Neural progenitor cell (in vitro differentiated cells): ENCODE results near the gene PREPL. TPM values are rescaled to one million over a fixed set of nuclear protein-coding genes. Genes with fewer than 3 reads are reported as not detected.

Source experiments
- DNase-seq: peaks from one replicate; pipeline ENCODE4 v3.0.0-alpha.2; 2016; ENCODE audit warnings: low spot score
- H2AFZ ChIP-seq: fragments of 200-600 bp; sonication (generic); replicated peaks from 2 replicates; pipeline ENCODE4 v1.6.1; 2016; ENCODE audit warnings: antibody characterized with exemption
- H3F3A ChIP-seq: fragments of 200-600 bp; sonication (generic); 2 replicates; pipeline ENCODE4 v1.6.1; 2016; ENCODE audit warnings: antibody characterized with exemption, low read depth
- H3K27ac ChIP-seq: fragments of 200-600 bp; sonication (generic); 2 replicates; pipeline ENCODE4 v1.5.1; 2016; ENCODE audit warnings: mild to moderate bottlenecking
- H3K27me3 ChIP-seq: fragments of 200-600 bp; sonication (generic); 2 replicates; pipeline ENCODE4 v1.6.1; 2016; ENCODE audit warnings: mild to moderate bottlenecking, moderate library complexity
- H3K36me3 ChIP-seq: fragments of 200-600 bp; sonication (generic); 2 replicates; pipeline ENCODE4 v1.5.1; 2016
- H3K4me1 ChIP-seq: fragments of 200-600 bp; sonication (generic); 2 replicates; pipeline ENCODE4 v1.6.1; 2016; ENCODE audit warnings: mixed run types
- H3K4me2 ChIP-seq: fragments of 200-600 bp; sonication (generic); 2 replicates; pipeline ENCODE4 v1.6.1; 2016
- H3K4me3 ChIP-seq: fragments of 200-600 bp; sonication (generic); 2 replicates; pipeline ENCODE4 v1.5.1; 2016
- H3K79me2 ChIP-seq: fragments of 200-600 bp; sonication (generic); 2 replicates; pipeline ENCODE4 v1.6.1; 2016; ENCODE audit warnings: low read depth
- H3K9ac ChIP-seq: fragments of 200-600 bp; sonication (generic); 2 replicates; pipeline ENCODE4 v1.6.1; 2016
- H3K9me3 ChIP-seq: fragments of 200-600 bp; sonication (generic); 2 replicates; pipeline ENCODE4 v1.5.1; 2016; ENCODE audit warnings: low read depth
- H4K20me1 ChIP-seq: fragments of 200-600 bp; sonication (generic); 2 replicates; pipeline ENCODE4 v1.6.1; 2016; ENCODE audit warnings: low read depth
- H3K27ac Mint-ChIP-seq: 3 replicates; pipeline ENCODE4 v1.8.0; 2021; ENCODE audit warnings: mixed read lengths
- H3K27me3 Mint-ChIP-seq: 2 replicates; pipeline ENCODE4 v1.8.0; 2022; ENCODE audit warnings: low read depth, mild to moderate bottlenecking, inconsistent platforms, moderate library complexity, mixed read lengths; ENCODE audit not compliant: insufficient read depth
- H3K36me3 Mint-ChIP-seq: 3 replicates; pipeline ENCODE4 v1.8.0; 2021; ENCODE audit warnings: mixed read lengths
- H3K4me1 Mint-ChIP-seq: 3 replicates; pipeline ENCODE4 v1.8.0; 2021; ENCODE audit warnings: mixed read lengths
- H3K4me3 Mint-ChIP-seq: 3 replicates; pipeline ENCODE4 v1.8.0; 2021; ENCODE audit warnings: mild to moderate bottlenecking, moderate library complexity, mixed read lengths
- H3K9me3 Mint-ChIP-seq: 3 replicates; pipeline ENCODE4 v1.8.0; 2020; ENCODE audit warnings: mixed read lengths
- EZH2 ChIP-seq: fragments of 200-600 bp; sonication (generic); IDR thresholded peaks from 2 replicates; pipeline ENCODE4 v1.6.1; 2017; ENCODE audit warnings: antibody characterized with exemption, mild to moderate bottlenecking, moderate library complexity
- EZH2phosphoT487 ChIP-seq: fragments of 200-600 bp; sonication (generic); IDR thresholded peaks from 2 replicates; pipeline ENCODE4 v1.6.1; 2017; ENCODE audit warnings: antibody characterized with exemption
- total RNA-seq: library from RNA; depleted of rRNA; stranded (reverse); fragments of >200 nt; gene quantifications from 2 replicates; pipeline ENCODE4 v1.2.3, GENCODE V29; 2015; ENCODE audit warnings: low replicate concordance
- TF ChIP-seq, protein P1 (sequence below): fragments of 200-600 bp; sonication (generic); IDR thresholded peaks from 2 replicates; pipeline ENCODE4 v1.5.1; 2017; ENCODE audit warnings: antibody characterized with exemption, mild to moderate bottlenecking

PREPL gene
- total RNA-seq, 1 donor from 2014 or later, result 90.8 TPM

DNA sequence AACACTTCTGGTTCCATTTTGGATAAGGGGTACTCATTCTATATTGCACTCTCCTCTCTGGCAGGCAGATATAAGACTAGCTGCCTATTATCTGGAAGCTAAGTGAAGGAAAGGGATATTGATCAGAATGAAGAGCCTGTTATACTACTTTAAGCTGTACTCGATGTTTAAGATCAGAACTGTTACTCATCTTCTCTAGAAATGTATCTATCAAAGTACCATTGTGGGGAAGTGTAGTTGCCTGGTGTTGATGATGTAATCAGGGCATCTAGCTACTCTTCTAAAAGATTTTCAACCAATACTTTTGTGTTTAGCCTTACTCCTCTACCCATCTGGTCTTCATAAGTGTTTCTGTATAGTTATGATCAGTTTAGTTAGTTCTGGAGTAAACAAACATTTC lies 6.3 kb upstream of the PREPL start:
- Histone ChIP-seq H3K4me3 (no peak overlapping the region), H3K79me2 (peaks cover 100% of the 10 kb centered on the region), H3K9me3 (no peaks in the 10 kb centered on the region), H3K36me3 (no peaks in the 10 kb centered on the region), H4K20me1 (no peaks in the 10 kb centered on the region), H3K9ac (no peak overlapping the region), H3F3A (peaks cover 10% of the 10 kb centered on the region), H3K27ac (no peak overlapping the region), H3K27me3 (no peaks in the 10 kb centered on the region), H3K4me1 (peaks cover 5% of the 10 kb centered on the region), H3K4me2 (no peak overlapping the region), H2AFZ (no peak overlapping the region)
- Mint-ChIP-seq H3K36me3 (no peaks in the 10 kb centered on the region), H3K9me3 (no peaks in the 10 kb centered on the region), H3K27me3 (no peaks in the 10 kb centered on the region), H3K4me1 (peaks cover 3% of the 10 kb centered on the region), H3K27ac (no peak overlapping the region), H3K4me3 (no peak overlapping the region)
- TF ChIP-seq, protein P1, sequence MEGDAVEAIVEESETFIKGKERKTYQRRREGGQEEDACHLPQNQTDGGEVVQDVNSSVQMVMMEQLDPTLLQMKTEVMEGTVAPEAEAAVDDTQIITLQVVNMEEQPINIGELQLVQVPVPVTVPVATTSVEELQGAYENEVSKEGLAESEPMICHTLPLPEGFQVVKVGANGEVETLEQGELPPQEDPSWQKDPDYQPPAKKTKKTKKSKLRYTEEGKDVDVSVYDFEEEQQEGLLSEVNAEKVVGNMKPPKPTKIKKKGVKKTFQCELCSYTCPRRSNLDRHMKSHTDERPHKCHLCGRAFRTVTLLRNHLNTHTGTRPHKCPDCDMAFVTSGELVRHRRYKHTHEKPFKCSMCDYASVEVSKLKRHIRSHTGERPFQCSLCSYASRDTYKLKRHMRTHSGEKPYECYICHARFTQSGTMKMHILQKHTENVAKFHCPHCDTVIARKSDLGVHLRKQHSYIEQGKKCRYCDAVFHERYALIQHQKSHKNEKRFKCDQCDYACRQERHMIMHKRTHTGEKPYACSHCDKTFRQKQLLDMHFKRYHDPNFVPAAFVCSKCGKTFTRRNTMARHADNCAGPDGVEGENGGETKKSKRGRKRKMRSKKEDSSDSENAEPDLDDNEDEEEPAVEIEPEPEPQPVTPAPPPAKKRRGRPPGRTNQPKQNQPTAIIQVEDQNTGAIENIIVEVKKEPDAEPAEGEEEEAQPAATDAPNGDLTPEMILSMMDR, result no peak
- no peak for TF ChIP-seq EZH2phosphoT487
- no peak for TF ChIP-seq EZH2
- DNase-seq, result no peak

GRCh38 chr2:44364604-44365003 lies 3.3 kb upstream of the PREPL start:
- Mint-ChIP-seq H3K36me3 (no peaks in the 10 kb centered on the region), H3K9me3 (no peaks in the 10 kb centered on the region), H3K27ac (no peak overlapping the region), H3K4me1 (peaks cover 13% of the 10 kb centered on the region), H3K4me3 (no peak overlapping the region), H3K27me3 (no peaks in the 10 kb centered on the region)
- TF ChIP-seq EZH2, result no peak
- no peak for TF ChIP-seq EZH2phosphoT487
- TF ChIP-seq, protein P1, result no peak
- Histone ChIP-seq H3F3A (peaks cover 21% of the 10 kb centered on the region), H2AFZ (no peak overlapping the region), H3K79me2 (peaks cover 91% of the 10 kb centered on the region), H3K27me3 (no peaks in the 10 kb centered on the region), H3K4me1 (peaks cover 16% of the 10 kb centered on the region), H3K4me2 (no peak overlapping the region), H3K4me3 (no peak overlapping the region), H4K20me1 (no peaks in the 10 kb centered on the region), H3K9ac (no peak overlapping the region), H3K9me3 (no peaks in the 10 kb centered on the region), H3K36me3 (no peaks in the 10 kb centered on the region), H3K27ac (no peak overlapping the region)
- DNase-seq, result no peak

DNA sequence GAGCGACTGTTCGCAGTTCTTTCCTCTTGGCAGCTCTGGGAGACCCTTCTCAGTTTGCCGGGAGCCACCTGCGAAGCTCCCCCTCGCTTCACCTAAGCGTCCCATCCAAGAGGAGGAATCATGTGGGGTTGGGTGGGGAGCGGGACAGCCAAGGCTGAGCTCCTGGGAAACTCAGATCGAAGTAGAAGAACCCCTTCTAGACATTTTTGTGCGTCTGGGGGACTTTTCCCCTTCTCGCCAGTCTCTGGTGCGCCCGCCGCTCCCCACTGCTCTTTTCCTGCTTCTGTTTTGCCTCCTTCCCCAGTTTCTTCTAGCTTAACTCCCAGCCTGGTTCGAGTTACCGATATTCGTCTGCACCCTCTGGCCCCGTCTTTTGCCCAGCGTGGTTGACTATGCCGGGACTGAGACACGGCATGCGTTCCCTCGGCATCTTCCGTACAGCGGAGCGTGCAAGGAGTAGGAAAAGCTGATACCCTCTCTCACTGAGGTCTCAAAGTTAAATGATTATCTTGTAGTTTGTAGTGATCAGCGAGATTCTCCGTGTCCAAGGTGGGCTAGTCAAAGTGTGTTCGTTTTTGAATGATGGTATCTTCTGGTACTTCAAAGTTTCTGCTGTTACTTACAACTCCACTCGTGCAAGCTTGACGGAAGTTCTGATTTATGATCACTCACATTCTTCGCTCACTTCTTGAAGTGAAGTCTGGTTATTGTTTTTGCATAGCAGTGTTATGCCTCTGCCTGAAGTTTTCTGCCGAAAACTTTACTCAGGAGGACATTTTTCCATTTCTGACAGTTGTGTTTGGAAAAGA lies 1.1 kb upstream of the PREPL start:
- TF ChIP-seq, protein P1, result no peak
- TF ChIP-seq EZH2phosphoT487 (no peak), EZH2 (no peak)
- peaks cover 16% of the 10 kb centered on the region for H3F3A ChIP-seq
- no peaks in the 10 kb centered on the region for H3K36me3 ChIP-seq
- peak overlapping the region; percentile 1 for H3K27ac ChIP-seq
- no peaks in the 10 kb centered on the region for H3K9me3 ChIP-seq
- H3K9ac ChIP-seq, result peak overlapping the region; percentile 41
- Mint-ChIP-seq H3K27me3 (no peaks in the 10 kb centered on the region), H3K9me3 (no peaks in the 10 kb centered on the region), H3K4me1 (peaks cover 19% of the 10 kb centered on the region), H3K27ac (peak overlapping the region; percentile 47), H3K4me3 (peak overlapping the region; percentile 98), H3K36me3 (no peaks in the 10 kb centered on the region)
- H4K20me1 ChIP-seq, result no peaks in the 10 kb centered on the region
- H3K4me2 ChIP-seq, result peak overlapping the region; percentile 98
- peaks cover 16% of the 10 kb centered on the region for H3K4me1 ChIP-seq
- no peaks in the 10 kb centered on the region for H3K27me3 ChIP-seq
- peaks cover 90% of the 10 kb centered on the region for H3K79me2 ChIP-seq
- H3K4me3 ChIP-seq, result peak overlapping the region; percentile 80
- peak overlapping the region; percentile 89 for H2AFZ ChIP-seq
- peak; percentile 66 for DNase-seq
